Measurements from ENCODE around the gene N4BP2L2. TPM values are rescaled to one million over a fixed set of nuclear protein-coding genes. Genes with fewer than 3 reads are reported as not detected.

N4BP2L2 gene
- total RNA-seq, 1 donor from 2014 or later: 81.9 TPM

- peak overlapping the region; percentile 85 for H2AFZ ChIP-seq (ENCODE audit: low read depth, low read length)
- peaks cover 6% of the 10 kb centered on the region for H3K9me3 Mint-ChIP-seq (ENCODE audit: unreplicated experiment)
Measured at GRCh38 chr13:32538143-32538620, 413 bp downstream of the N4BP2L2 start.

GRCh38 chr13:32537580-32538142 lies 934 bp downstream of the N4BP2L2 start:
- Mint-ChIP-seq H3K27ac (ENCODE audit: unreplicated experiment) (peak overlapping the region; percentile 100), H3K9me3 (ENCODE audit: unreplicated experiment) (peaks cover 6% of the 10 kb centered on the region), H3K27me3 (ENCODE audit: low read depth, unreplicated experiment) (no peaks in the 10 kb centered on the region), H3K4me3 (ENCODE audit: unreplicated experiment) (peak overlapping the region; percentile 99), H3K4me1 (ENCODE audit: low read depth, unreplicated experiment) (peaks cover 9% of the 10 kb centered on the region), H3K36me3 (ENCODE audit: low read depth, unreplicated experiment) (peaks cover 13% of the 10 kb centered on the region)
- Histone ChIP-seq H4K20me1 (ENCODE audit: insufficient read depth, low read length) (no peaks in the 10 kb centered on the region), H3K9me3 (ENCODE audit: insufficient read depth, low read depth, low read length) (no peaks in the 10 kb centered on the region), H3K27ac (ENCODE audit: low read depth, low read length) (peak overlapping the region; percentile 91), H3K9ac (ENCODE audit: low read length) (peak overlapping the region; percentile 97), H3K27me3 (ENCODE audit: insufficient read depth, low read length) (no peaks in the 10 kb centered on the region), H2AFZ (ENCODE audit: low read depth, low read length) (peak overlapping the region; percentile 85), H3K79me2 (ENCODE audit: insufficient read depth, low read length) (peaks cover 60% of the 10 kb centered on the region), H3K4me2 (ENCODE audit: low read length) (peak overlapping the region; percentile 84), H3K4me3 (ENCODE audit: insufficient read depth, low read depth, low read length) (peak overlapping the region; percentile 97), H3K4me1 (ENCODE audit: insufficient read depth, low read length) (no peaks in the 10 kb centered on the region), H3K36me3 (ENCODE audit: insufficient read depth, low read length) (peaks cover 20% of the 10 kb centered on the region)
- TF ChIP-seq EZH2 (IDR thresholded peaks at IDR 0.05; ENCODE audit: insufficient read depth, low read length) (no peak), CTCF (IDR thresholded peaks at IDR 0.05; ENCODE audit: insufficient read depth, low read depth, low read length) (no peak)
- FAIRE-seq (no peak), DNase-seq (ENCODE audit: low read depth) (no peak)

More at GRCh38 chr13:32538143-32538620, 413 bp downstream of the N4BP2L2 start:
- peak overlapping the region; percentile 91 for H3K27ac ChIP-seq (ENCODE audit: low read depth, low read length)
- peak overlapping the region; percentile 97 for H3K4me3 ChIP-seq (ENCODE audit: insufficient read depth, low read depth, low read length)
- H3K4me2 ChIP-seq (ENCODE audit: low read length): peak overlapping the region; percentile 84
- no peaks in the 10 kb centered on the region for H3K27me3 ChIP-seq (ENCODE audit: insufficient read depth, low read length)
- H3K9me3 ChIP-seq (ENCODE audit: insufficient read depth, low read depth, low read length): no peaks in the 10 kb centered on the region
- Mint-ChIP-seq H3K4me3 (ENCODE audit: unreplicated experiment) (peak overlapping the region; percentile 99), H3K27ac (ENCODE audit: unreplicated experiment) (peak overlapping the region; percentile 100), H3K27me3 (ENCODE audit: low read depth, unreplicated experiment) (no peaks in the 10 kb centered on the region), H3K36me3 (ENCODE audit: low read depth, unreplicated experiment) (peaks cover 10% of the 10 kb centered on the region), H3K4me1 (ENCODE audit: low read depth, unreplicated experiment) (peaks cover 9% of the 10 kb centered on the region)
- peak overlapping the region; percentile 97 for H3K9ac ChIP-seq (ENCODE audit: low read length)
- peak; percentile 42 for DNase-seq (ENCODE audit: low read depth)
- H3K36me3 ChIP-seq (ENCODE audit: insufficient read depth, low read length): peaks cover 20% of the 10 kb centered on the region
- H3K79me2 ChIP-seq (ENCODE audit: insufficient read depth, low read length): peaks cover 55% of the 10 kb centered on the region
- H4K20me1 ChIP-seq (ENCODE audit: insufficient read depth, low read length): no peaks in the 10 kb centered on the region
- TF ChIP-seq EZH2 (IDR thresholded peaks at IDR 0.05; ENCODE audit: insufficient read depth, low read length) (no peak), CTCF (IDR thresholded peaks at IDR 0.05; ENCODE audit: insufficient read depth, low read depth, low read length) (no peak)
- FAIRE-seq: no peak
- H3K4me1 ChIP-seq (ENCODE audit: insufficient read depth, low read length): no peaks in the 10 kb centered on the region

DNA sequence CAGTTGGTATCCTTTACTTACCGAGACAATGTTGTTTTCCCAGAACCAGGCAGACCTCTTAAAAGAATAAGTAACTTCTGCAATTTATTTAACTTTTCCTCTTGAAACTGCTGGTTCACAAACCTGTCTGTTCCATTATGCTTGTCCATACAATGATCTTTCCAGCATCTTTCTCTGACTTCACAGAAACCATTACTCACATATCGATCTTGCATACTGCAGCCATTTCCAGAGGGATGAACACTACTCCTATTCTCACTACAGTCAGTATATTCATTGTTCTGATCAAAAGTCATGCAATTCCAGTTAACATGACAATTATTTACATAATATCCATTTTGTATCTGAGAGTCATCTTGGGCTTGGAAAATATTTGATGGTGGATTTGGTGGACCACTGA lies 2.8 kb downstream of the N4BP2L2 start:
- H3K36me3 ChIP-seq (ENCODE audit: insufficient read depth, low read length): peaks cover 20% of the 10 kb centered on the region
- no peak overlapping the region for H3K9ac ChIP-seq (ENCODE audit: low read length)
- no peak for DNase-seq (ENCODE audit: low read depth)
- H3K4me1 Mint-ChIP-seq (ENCODE audit: low read depth, unreplicated experiment): peaks cover 20% of the 10 kb centered on the region
- TF ChIP-seq EZH2 (IDR thresholded peaks at IDR 0.05; ENCODE audit: insufficient read depth, low read length) (no peak), CTCF (IDR thresholded peaks at IDR 0.05; ENCODE audit: insufficient read depth, low read depth, low read length) (no peak)
- no peaks in the 10 kb centered on the region for H3K4me1 ChIP-seq (ENCODE audit: insufficient read depth, low read length)
- H3K9me3 Mint-ChIP-seq (ENCODE audit: unreplicated experiment): peaks cover 6% of the 10 kb centered on the region
- H3K4me3 Mint-ChIP-seq (ENCODE audit: unreplicated experiment): peak overlapping the region; percentile 15
- H3K27ac ChIP-seq (ENCODE audit: low read depth, low read length): no peak overlapping the region
- no peaks in the 10 kb centered on the region for H3K27me3 Mint-ChIP-seq (ENCODE audit: low read depth, unreplicated experiment)
- H2AFZ ChIP-seq (ENCODE audit: low read depth, low read length): no peak overlapping the region
- no peak overlapping the region for H3K27ac Mint-ChIP-seq (ENCODE audit: unreplicated experiment)
- H3K4me3 ChIP-seq (ENCODE audit: insufficient read depth, low read depth, low read length): no peak overlapping the region
- H3K9me3 ChIP-seq (ENCODE audit: insufficient read depth, low read depth, low read length): no peaks in the 10 kb centered on the region
- H4K20me1 ChIP-seq (ENCODE audit: insufficient read depth, low read length): peaks cover 14% of the 10 kb centered on the region
- peaks cover 15% of the 10 kb centered on the region for H3K36me3 Mint-ChIP-seq (ENCODE audit: low read depth, unreplicated experiment)
- peaks cover 75% of the 10 kb centered on the region for H3K79me2 ChIP-seq (ENCODE audit: insufficient read depth, low read length)
- no peak overlapping the region for H3K4me2 ChIP-seq (ENCODE audit: low read length)
- FAIRE-seq: no peak
- no peaks in the 10 kb centered on the region for H3K27me3 ChIP-seq (ENCODE audit: insufficient read depth, low read length)
